CD4-positive, alpha-beta memory T cell (primary cell): Measurements from ENCODE around the gene UBXN7. TPM values are rescaled to one million over a fixed set of nuclear protein-coding genes. Genes with fewer than 3 reads are reported as not detected.
"Not testable (repeated sequence)": the region's sequence is repeated elsewhere in the genome, so short reads cannot be mapped to it uniquely, and the experiment has no call there.

Source experiments
- CTCF ChIA-PET: fragments of 350-600 bp; sonication (Branson Sonifier 250); formaldehyde crosslinking; loops from one replicate; lab custom pipeline; 2021; ENCODE audit warnings: inconsistent platforms; ENCODE audit not compliant: partially characterized antibody; lab: Charles Lee
- POLR2A ChIA-PET: fragments of 350-600 bp; sonication (Branson Sonifier 250); formaldehyde crosslinking; loops from one replicate; lab custom pipeline; 2021; ENCODE audit not compliant: partially characterized antibody; lab: Charles Lee
- DNase-seq, 5 donors: peaks; one replicate each; pipeline versions ENCODE4 v3.0.0 to v3.0.0-alpha.2; 2020 to 2022; ENCODE audit warnings: mixed read lengths in 1 of 5
- H3K27ac ChIP-seq: one replicate; pipeline ENCODE4 v1.7.0; 2013; ENCODE audit warnings: low read depth, low read length
- H3K27me3 ChIP-seq: 2 replicates; pipeline ENCODE4 v1.7.0; 2013; ENCODE audit warnings: mild to moderate bottlenecking, low read length, moderate library complexity; ENCODE audit not compliant: insufficient read depth
- H3K36me3 ChIP-seq: 2 replicates; pipeline ENCODE4 v1.7.0; 2013; ENCODE audit warnings: mild to moderate bottlenecking, low read length, moderate library complexity; ENCODE audit not compliant: insufficient read depth
- H3K4me1 ChIP-seq: 2 replicates; pipeline ENCODE4 v1.7.0; 2013; ENCODE audit warnings: mild to moderate bottlenecking, low read length, moderate library complexity; ENCODE audit not compliant: insufficient read depth
- H3K4me3 ChIP-seq, 2 donors: one replicate each; pipeline ENCODE4 v1.7.0; 2013; ENCODE audit warnings: low read length in 2 of 2, mild to moderate bottlenecking in 1 of 2
- H3K9me3 ChIP-seq, 2 donors: one replicate each; pipeline ENCODE4 v1.7.0; 2013; ENCODE audit warnings: low read length in 2 of 2, control low read depth in 1 of 2; ENCODE audit not compliant: control insufficient read depth in 1 of 2
- H3K27ac Mint-ChIP-seq, 7 donors: one replicate each; pipeline ENCODE4 v1.8.0; 2020 to 2021; ENCODE audit warnings: mixed read lengths in 7 of 7, mild to moderate bottlenecking in 6 of 7, inconsistent platforms in 3 of 7, moderate library complexity in 3 of 7
- H3K27me3 Mint-ChIP-seq, 2 donors: one replicate each; pipeline ENCODE4 v1.8.0; 2020 to 2021; ENCODE audit warnings: mixed read lengths in 2 of 2
- H3K36me3 Mint-ChIP-seq, 2 donors: one replicate each; pipeline ENCODE4 v1.8.0; 2020 to 2021; ENCODE audit warnings: mixed read lengths in 2 of 2, inconsistent platforms in 1 of 2, mild to moderate bottlenecking in 1 of 2
- H3K4me1 Mint-ChIP-seq, 4 donors: one replicate each; pipeline ENCODE4 v1.8.0; 2020 to 2021; ENCODE audit warnings: mixed read lengths in 4 of 4, mild to moderate bottlenecking in 1 of 4
- H3K4me3 Mint-ChIP-seq, 8 donors: one replicate each; pipeline ENCODE4 v1.8.0; 2020 to 2021; ENCODE audit warnings: mixed read lengths in 8 of 8, mild to moderate bottlenecking in 7 of 8, moderate library complexity in 6 of 8, inconsistent platforms in 3 of 8
- H3K9me3 Mint-ChIP-seq, 8 donors: one replicate each; pipeline ENCODE4 v1.8.0; 2020 to 2021; ENCODE audit warnings: mixed read lengths in 8 of 8, mild to moderate bottlenecking in 5 of 8, inconsistent platforms in 3 of 8, moderate library complexity in 1 of 8
- intact Hi-C: fragments of 100-400 bp; cut with micrococcal nuclease; formaldehyde crosslinking; loops from one replicate; pipeline ENCODE4 v1.15.1; 2023
- polyA plus RNA-seq, 2 donors: library from polyadenylated mRNA; unstranded; fragments of 300-500 nt; fragmentation: Illumina TruSeq; gene quantifications; one replicate each; pipeline ENCODE4 v1.2.3, GENCODE V29; 2021
- total RNA-seq, 2 experiments: library from RNA; stranded (reverse); gene quantifications; one replicate each; pipeline ENCODE4 v1.2.3, GENCODE V29; 2021

UBXN7 gene
- total and polyA plus RNA-seq, 4 experiments from 2014 or later, result 16.8 to 90.8 (median 52.1) TPM

DNA sequence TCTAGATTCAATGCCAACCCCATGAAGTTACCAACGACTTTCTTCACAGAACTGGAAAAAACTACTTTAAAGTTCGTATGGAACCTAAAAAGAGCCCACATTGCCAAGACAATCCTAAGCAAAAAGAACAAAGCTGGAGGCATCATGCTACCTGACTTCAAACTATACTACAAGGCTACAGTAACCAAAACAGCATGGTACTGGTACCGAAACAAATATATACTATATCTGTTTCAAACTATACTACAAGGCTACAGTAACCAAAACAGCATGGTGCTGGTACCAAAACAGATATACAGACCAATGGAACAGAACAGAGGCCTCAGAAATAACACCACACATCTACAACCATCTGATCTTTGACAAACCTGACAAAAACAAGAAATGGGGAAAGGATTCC, 45.4 kb downstream of the UBXN7 start:
- H3K36me3 Mint-ChIP-seq, result peaks cover 75 to 81% of the 10 kb centered on the region in 2 donors
- H3K27me3 Mint-ChIP-seq, H3K9me3 ChIP-seq, H3K27ac Mint-ChIP-seq, H3K27me3 ChIP-seq, H3K4me3 ChIP-seq, CTCF ChIA-PET, H3K27ac ChIP-seq, DNase-seq, H3K4me1 ChIP-seq, intact Hi-C loops, H3K4me3 Mint-ChIP-seq, POLR2A ChIA-PET, H3K9me3 Mint-ChIP-seq: not testable (repeated sequence)
- H3K36me3 ChIP-seq, result peaks cover 18% of the 10 kb centered on the region
- peaks cover 14 to 32% (median 22%) of the 10 kb centered on the region in 4 donors for H3K4me1 Mint-ChIP-seq

DNA sequence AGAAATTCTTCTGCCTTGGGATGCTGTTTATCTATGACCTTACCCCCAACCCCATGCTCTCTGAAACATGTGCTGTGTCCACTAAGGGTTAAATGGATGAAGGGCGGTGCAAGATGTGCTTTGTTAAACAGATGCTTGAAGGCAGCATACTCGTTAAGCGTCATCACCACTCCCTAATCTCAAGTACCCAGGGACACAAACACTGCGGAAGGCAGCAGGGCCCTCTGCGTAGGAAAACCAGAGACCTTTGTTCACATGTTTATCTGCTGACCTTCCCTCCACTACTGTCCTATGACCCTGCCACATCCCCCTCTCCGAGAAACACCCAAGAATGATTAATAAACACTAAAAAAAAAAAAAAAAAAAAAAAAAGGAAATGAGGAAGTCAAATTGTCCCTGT, 46.2 kb downstream of the UBXN7 start:
- intact Hi-C loops, CTCF ChIA-PET, DNase-seq, H3K27me3 ChIP-seq, H3K27ac Mint-ChIP-seq, H3K4me1 ChIP-seq, H3K27ac ChIP-seq, POLR2A ChIA-PET, H3K4me3 Mint-ChIP-seq, H3K27me3 Mint-ChIP-seq, H3K4me3 ChIP-seq, H3K9me3 ChIP-seq, H3K9me3 Mint-ChIP-seq: not testable (repeated sequence)
- peaks cover 18% of the 10 kb centered on the region for H3K36me3 ChIP-seq
- Mint-ChIP-seq H3K36me3 (peaks cover 70 to 82% of the 10 kb centered on the region in 2 donors), H3K4me1 (peaks cover 14 to 39% (median 24%) of the 10 kb centered on the region in 4 donors)

- H3K9me3 ChIP-seq, H3K9me3 Mint-ChIP-seq, H3K27ac Mint-ChIP-seq, H3K27me3 Mint-ChIP-seq, DNase-seq, H3K4me1 ChIP-seq, H3K4me3 ChIP-seq, H3K27ac ChIP-seq, CTCF ChIA-PET, POLR2A ChIA-PET, H3K4me3 Mint-ChIP-seq, H3K27me3 ChIP-seq, intact Hi-C loops: not testable (repeated sequence)
- peaks cover 66 to 80% of the 10 kb centered on the region in 2 donors for H3K36me3 Mint-ChIP-seq
- peaks cover 13 to 40% (median 24%) of the 10 kb centered on the region in 4 donors for H3K4me1 Mint-ChIP-seq
- H3K36me3 ChIP-seq, result peaks cover 13% of the 10 kb centered on the region
Measured at GRCh38 chr3:196385446-196385845, 46.8 kb downstream of the UBXN7 start.

GRCh38 chr3:196378146-196378841, 53.9 kb downstream of the UBXN7 start:
- Mint-ChIP-seq H3K36me3 (peaks cover 25 to 33% of the 10 kb centered on the region in 2 donors), H3K4me3 (no peak overlapping the region), H3K9me3 (no peaks in the 10 kb centered on the region), H3K27me3 (no peaks in the 10 kb centered on the region), H3K27ac (peak overlapping the region in 2 of 7 donors; percentile 15 to 66), H3K4me1 (peaks cover 8 to 39% (median 17%) of the 10 kb centered on the region in 4 donors)
- no peak for DNase-seq
- no peaks in the 10 kb centered on the region for H3K9me3 ChIP-seq
- H3K27ac ChIP-seq, result no peak overlapping the region
- CTCF ChIA-PET, result no interaction called here
- intact Hi-C loops, result no loop called here
- POLR2A ChIA-PET, result no interaction called here
- peaks cover 5% of the 10 kb centered on the region for H3K36me3 ChIP-seq
- H3K4me1 ChIP-seq, result no peaks in the 10 kb centered on the region
- no peaks in the 10 kb centered on the region for H3K27me3 ChIP-seq
- H3K4me3 ChIP-seq, result no peak overlapping the region

DNA sequence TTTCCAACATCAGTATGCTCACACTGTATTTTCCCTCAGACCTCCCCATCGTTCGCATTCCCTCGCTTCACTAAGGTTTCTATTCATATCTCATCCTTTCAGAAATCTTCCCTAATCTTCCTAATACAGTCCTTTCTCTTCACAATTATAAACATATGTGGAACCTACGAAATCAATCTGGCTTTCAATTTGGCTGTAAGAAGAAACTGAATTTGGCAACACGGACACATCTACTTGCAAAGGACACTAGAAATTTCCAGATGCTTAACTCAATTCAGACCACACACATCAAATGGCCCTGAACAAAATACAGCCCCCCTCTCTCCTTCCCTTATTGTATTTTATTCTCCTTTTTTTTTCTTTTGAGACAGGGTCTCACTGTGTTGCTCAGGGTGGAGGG, 54.9 kb downstream of the UBXN7 start:
- H3K4me3 Mint-ChIP-seq, result no peak overlapping the region
- no peak for DNase-seq
- peak overlapping the region in 2 of 7 donors; percentile 25 to 29 for H3K27ac Mint-ChIP-seq
- Histone ChIP-seq H3K4me3 (no peak overlapping the region), H3K27ac (no peak overlapping the region), H3K36me3 (peaks cover 5% of the 10 kb centered on the region), H3K27me3 (no peaks in the 10 kb centered on the region), H3K4me1 (no peaks in the 10 kb centered on the region), H3K9me3 (no peaks in the 10 kb centered on the region)
- ChIA-PET POLR2A (no interaction called here), CTCF (no interaction called here)
- peaks cover 6 to 32% (median 11%) of the 10 kb centered on the region in 4 donors for H3K4me1 Mint-ChIP-seq
- H3K9me3 Mint-ChIP-seq, result no peaks in the 10 kb centered on the region
- intact Hi-C loops, result no loop called here
- H3K27me3 Mint-ChIP-seq, result no peaks in the 10 kb centered on the region
- peaks cover 22 to 31% of the 10 kb centered on the region in 2 donors for H3K36me3 Mint-ChIP-seq

DNA sequence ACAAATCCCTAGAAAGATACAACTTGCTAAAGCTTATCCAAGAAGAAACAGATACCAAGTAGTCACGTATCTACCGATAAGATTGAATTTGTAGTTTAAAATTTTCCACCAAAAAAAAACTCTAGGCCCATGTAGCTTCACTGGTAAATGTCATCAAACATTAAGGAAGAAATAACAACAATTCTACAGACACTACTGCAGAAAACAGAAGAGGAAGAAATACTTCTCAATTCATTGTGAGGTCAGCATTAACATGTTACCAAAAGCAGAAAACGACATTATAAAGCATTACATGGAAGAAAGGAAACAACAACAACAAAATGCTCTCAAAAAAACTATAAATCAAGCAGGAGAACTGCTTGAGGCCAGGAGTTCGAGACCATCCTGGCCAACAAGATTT, 66.5 kb downstream of the UBXN7 start:
- intact Hi-C loops, result loop anchor here (5.0 kb wide), 1 partner anchor 113 kb away; no protein-coding TSS in a partner anchor
- Mint-ChIP-seq H3K9me3 (no peaks in the 10 kb centered on the region), H3K36me3 (peaks cover 42 to 59% of the 10 kb centered on the region in 2 donors)

GRCh38 chr3:196360586-196360985, 71.6 kb downstream of the UBXN7 start:
- peaks cover 62 to 71% of the 10 kb centered on the region in 2 donors for H3K36me3 Mint-ChIP-seq
- H3K4me3 Mint-ChIP-seq, result no peak overlapping the region
- peaks cover 36% of the 10 kb centered on the region for H3K36me3 ChIP-seq
- peaks cover 5 to 21% (median 8%) of the 10 kb centered on the region in 4 donors for H3K4me1 Mint-ChIP-seq
- intact Hi-C loops, result no loop called here
- no peaks in the 10 kb centered on the region for H3K9me3 ChIP-seq
- no peak for DNase-seq
- POLR2A ChIA-PET, result interaction anchor here (1.3 kb wide), 1 partner anchor 9 kb away, joined by 3 read pairs; no protein-coding TSS in a partner anchor
- H3K4me3 ChIP-seq, result no peak overlapping the region
- H3K27ac Mint-ChIP-seq, result peak overlapping the region in 1 of 7 donors; percentile 5
- no peaks in the 10 kb centered on the region for H3K27me3 Mint-ChIP-seq
- peaks cover 5% of the 10 kb centered on the region for H3K4me1 ChIP-seq
- CTCF ChIA-PET, result interaction anchor here (1.2 kb wide), 1 partner anchor 97 kb away, joined by 3 read pairs; no protein-coding TSS in a partner anchor
- no peaks in the 10 kb centered on the region for H3K27me3 ChIP-seq
- H3K9me3 Mint-ChIP-seq, result no peaks in the 10 kb centered on the region
- H3K27ac ChIP-seq, result no peak overlapping the region

More for the DNA sequence above, 66.5 kb downstream of the UBXN7 start:
- H3K27ac ChIP-seq, result no peak overlapping the region
- H3K4me3 Mint-ChIP-seq, result no peak overlapping the region
- no peak overlapping the region for H3K4me3 ChIP-seq
- no peaks in the 10 kb centered on the region for H3K4me1 ChIP-seq
- H3K9me3 ChIP-seq, result no peaks in the 10 kb centered on the region
- ChIA-PET POLR2A (interaction anchor here (0.7 kb wide), 1 partner anchor 119 kb away, joined by 3 read pairs; no protein-coding TSS in a partner anchor), CTCF (no interaction called here)
- no peaks in the 10 kb centered on the region for H3K27me3 Mint-ChIP-seq
- H3K27me3 ChIP-seq, result no peaks in the 10 kb centered on the region
- no peak for DNase-seq
- peaks cover 3 to 6% (median 4%) of the 10 kb centered on the region in 4 donors for H3K4me1 Mint-ChIP-seq
- H3K27ac Mint-ChIP-seq, result peak overlapping the region in 2 of 7 donors; percentile 3 to 78
- H3K36me3 ChIP-seq, result peaks cover 15% of the 10 kb centered on the region
